Measurements from ENCODE around the gene OTOF. TPM values are rescaled to one million over a fixed set of nuclear protein-coding genes. Genes with fewer than 3 reads are reported as not detected.
A peak's percentile ranks its signal among the peaks of the same experiment; 100 is the strongest.

OTOF gene
- total RNA-seq, 1 donor from 2014 or later: not detected

DNA sequence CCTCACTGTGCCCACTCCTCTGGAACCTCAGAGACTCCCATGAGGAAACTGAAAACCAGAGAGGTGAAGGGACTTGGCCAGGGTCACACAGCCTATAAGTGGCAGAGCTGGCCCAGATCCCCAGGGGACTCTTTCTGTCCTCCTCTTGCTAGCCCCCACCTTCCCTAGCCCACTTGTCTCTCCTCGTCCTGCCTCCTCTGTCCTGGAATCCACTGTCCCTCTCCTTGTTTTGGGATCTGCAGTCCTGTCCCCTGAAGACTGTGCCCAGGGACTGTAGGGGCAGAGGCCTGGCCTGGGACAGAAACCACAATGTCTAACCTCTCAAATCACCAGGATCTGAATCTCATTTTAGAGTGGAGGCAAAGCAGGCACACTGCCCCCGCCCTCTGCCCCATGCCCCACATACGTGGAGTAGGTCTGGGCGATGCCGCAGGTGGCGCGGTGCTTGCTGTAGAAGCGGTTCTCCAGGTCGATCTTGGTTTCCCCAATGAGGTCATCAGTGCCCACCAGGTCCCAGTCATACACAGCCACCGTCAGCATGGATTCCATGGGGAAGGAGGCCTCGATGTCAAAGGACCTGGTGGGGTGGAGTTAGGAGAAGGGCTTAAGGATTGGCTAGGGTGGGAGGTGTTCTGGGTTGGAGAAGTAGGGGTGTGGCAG is 12.5 kb downstream of the OTOF start:
- no peaks in the 10 kb centered on the region for H3K27me3 ChIP-seq (ENCODE audit: control insufficient read depth, insufficient read depth, low read length)
- no peak overlapping the region for H3K4me3 ChIP-seq (ENCODE audit: low read depth, low read length)
- H3K36me3 ChIP-seq (ENCODE audit: control insufficient read depth, insufficient read depth, low read length): no peaks in the 10 kb centered on the region
- TF ChIP-seq, protein P1, sequence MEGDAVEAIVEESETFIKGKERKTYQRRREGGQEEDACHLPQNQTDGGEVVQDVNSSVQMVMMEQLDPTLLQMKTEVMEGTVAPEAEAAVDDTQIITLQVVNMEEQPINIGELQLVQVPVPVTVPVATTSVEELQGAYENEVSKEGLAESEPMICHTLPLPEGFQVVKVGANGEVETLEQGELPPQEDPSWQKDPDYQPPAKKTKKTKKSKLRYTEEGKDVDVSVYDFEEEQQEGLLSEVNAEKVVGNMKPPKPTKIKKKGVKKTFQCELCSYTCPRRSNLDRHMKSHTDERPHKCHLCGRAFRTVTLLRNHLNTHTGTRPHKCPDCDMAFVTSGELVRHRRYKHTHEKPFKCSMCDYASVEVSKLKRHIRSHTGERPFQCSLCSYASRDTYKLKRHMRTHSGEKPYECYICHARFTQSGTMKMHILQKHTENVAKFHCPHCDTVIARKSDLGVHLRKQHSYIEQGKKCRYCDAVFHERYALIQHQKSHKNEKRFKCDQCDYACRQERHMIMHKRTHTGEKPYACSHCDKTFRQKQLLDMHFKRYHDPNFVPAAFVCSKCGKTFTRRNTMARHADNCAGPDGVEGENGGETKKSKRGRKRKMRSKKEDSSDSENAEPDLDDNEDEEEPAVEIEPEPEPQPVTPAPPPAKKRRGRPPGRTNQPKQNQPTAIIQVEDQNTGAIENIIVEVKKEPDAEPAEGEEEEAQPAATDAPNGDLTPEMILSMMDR (IDR thresholded peaks at IDR 0.05; ENCODE audit: insufficient read depth, low read length, poor library complexity, severe bottlenecking): no peak
- DNase-seq (ENCODE audit: low read depth): no peak

DNA sequence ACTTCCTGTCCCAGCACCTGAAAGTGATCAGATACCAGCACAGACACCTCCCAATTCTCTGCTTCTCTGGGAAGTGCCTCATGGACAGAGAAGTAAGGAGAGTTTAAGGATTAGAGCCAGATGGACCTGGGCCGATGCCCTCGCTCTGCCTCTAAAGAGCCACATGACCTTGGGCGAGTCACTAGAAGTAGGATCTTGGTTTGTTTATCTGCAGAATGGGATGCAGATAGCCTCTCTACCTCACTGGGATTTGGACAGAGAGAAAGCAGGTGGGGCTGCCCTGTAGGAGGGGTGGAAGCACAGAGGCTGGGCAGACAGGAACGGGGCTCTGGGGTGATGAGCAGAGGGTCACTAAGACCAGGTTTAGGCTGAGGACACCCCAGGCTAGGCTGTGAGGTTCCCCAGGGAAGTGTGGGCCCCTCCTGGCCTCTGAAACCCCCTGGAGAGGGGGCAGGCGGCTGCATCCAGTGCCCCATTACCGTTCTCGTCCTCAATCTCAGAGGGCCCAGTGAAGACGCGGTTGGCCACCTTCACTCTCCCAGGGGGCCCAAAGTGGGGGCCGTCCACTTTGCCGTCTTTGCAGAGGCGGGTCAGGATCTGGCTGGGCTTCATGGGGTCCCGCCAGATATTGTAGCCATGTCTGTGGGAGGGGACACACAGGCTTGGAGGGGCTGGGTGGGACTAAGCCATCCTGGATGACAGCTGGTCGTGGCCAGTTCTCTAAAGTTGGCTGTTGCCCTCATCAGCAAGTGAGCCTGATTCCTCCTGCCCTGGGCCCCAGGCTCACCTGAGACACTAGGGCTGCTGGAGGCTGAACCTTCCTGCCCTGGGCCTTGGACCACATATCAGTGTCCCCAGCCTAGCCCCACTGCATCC is 13.3 kb downstream of the OTOF start:
- no peak overlapping the region for H3K4me3 ChIP-seq (ENCODE audit: low read depth, low read length)
- no peaks in the 10 kb centered on the region for H3K36me3 ChIP-seq (ENCODE audit: control insufficient read depth, insufficient read depth, low read length)
- TF ChIP-seq, protein P1 (IDR thresholded peaks at IDR 0.05; ENCODE audit: insufficient read depth, low read length, poor library complexity, severe bottlenecking): no peak
- peaks cover 2% of the 10 kb centered on the region for H3K27me3 ChIP-seq (ENCODE audit: control insufficient read depth, insufficient read depth, low read length)
- no peak for DNase-seq (ENCODE audit: low read depth)

DNA sequence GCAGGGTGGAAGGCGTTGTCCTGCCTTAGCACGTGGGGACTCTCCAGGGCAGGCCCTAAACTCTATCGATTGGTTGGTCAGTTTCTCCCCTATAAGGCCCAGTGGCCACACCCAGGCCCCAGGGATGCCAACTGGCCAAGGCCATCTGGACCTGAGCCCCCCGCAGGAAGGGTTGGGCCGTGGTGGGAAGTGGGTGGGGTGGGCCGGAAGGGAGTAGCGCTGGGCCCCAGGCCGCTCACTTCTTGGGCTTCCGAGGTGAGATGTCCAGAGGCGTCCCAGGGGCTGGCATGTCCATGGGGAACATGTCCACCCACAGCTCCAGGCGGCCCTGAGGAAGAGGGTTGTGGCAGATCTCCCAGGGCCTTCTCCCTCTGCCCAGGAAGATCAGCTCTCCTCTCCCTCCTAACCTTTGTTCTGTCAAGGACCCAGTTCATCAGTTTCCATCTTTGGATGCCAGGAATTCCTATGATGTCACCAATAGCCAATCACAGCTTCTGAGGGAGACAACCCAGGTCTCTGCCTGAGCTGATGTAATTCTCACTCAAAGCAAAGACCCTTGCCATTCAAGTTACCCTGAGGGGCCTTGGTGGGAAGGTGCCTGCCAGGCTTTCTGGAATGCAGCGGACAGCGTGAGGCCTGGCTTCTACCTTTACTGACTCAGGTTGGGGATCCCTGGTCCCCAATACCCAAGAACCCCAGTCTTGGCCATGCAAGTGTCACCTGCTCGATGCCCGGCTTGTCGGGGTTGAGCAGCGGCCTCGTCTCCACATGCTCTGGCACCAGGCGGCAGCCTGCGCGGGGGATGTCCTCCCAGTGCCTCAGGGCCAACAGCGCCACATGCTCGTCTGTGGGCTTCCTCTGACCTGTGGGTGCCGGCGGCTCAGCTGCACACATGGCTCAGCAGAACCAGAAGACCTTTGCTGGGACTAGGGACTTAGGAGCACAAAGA is 14.4 kb downstream of the OTOF start:
- Histone ChIP-seq H3K36me3 (ENCODE audit: control insufficient read depth, insufficient read depth, low read length) (no peaks in the 10 kb centered on the region), H3K27me3 (ENCODE audit: control insufficient read depth, insufficient read depth, low read length) (peaks cover 2% of the 10 kb centered on the region), H3K4me3 (ENCODE audit: low read depth, low read length) (no peak overlapping the region)
- no peak for DNase-seq (ENCODE audit: low read depth)
- TF ChIP-seq, protein P1 (IDR thresholded peaks at IDR 0.05; ENCODE audit: insufficient read depth, low read length, poor library complexity, severe bottlenecking): no peak

DNA sequence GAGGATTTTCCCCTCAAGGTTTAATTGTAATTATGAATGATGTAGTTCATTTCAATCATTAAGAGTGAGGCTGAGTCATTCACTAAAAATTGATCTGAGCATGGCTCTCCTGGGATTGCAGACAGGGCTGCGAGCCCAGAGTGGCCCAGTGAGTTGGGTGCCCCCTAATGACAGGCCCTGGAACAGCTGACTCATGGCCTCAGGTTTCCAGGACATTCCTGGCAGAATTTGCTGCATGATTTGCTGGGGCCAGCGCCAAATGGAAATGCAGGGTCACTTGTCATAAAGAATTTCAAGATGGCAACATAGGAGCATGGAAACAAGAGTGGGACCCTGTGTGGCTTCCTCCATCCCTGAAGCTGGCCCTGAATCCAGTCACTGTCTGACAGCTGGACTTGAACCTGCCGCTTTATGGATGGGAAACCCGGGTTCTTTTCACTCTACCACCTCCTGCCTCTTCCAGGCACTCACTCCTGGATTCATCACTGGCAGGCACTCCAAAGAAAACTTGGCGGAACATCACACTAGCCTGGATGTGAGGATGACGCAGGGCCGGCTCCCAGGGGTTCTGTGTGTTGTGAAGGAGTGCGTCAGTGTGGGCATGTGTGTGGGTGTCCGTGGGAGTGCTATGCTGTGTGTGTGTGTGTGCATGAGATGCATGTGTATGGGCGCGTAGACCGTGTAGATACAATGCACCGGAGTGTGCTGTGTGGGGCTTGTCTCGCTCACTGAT is 15.2 kb downstream of the OTOF start:
- Histone ChIP-seq H3K27me3 (ENCODE audit: control insufficient read depth, insufficient read depth, low read length) (peaks cover 4% of the 10 kb centered on the region), H3K4me3 (ENCODE audit: low read depth, low read length) (no peak overlapping the region)

DNA sequence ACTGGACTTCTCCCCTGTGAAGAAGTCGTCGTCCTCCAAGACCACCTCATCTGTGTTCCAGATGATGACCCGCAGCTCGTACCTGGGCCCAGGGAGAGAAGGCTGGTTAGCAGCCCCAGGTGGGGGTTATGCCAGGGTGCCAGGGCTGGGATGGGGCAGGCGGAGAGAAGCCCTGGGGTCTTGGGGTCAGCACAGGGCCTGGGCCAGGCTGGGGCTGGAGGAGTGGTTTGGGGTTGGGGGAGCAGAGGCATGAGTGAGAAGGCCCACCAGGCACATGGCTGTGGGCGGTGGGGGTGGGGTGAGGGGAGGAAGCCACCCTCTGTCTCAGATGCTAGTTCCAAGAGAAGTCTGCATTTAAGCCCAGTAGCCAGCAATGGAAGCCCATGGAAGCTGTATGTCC is 15.8 kb downstream of the OTOF start:
- Histone ChIP-seq H3K27me3 (ENCODE audit: control insufficient read depth, insufficient read depth, low read length) (peaks cover 4% of the 10 kb centered on the region), H3K4me3 (ENCODE audit: low read depth, low read length) (no peak overlapping the region), H3K36me3 (ENCODE audit: control insufficient read depth, insufficient read depth, low read length) (no peaks in the 10 kb centered on the region)
- TF ChIP-seq, protein P1 (IDR thresholded peaks at IDR 0.05; ENCODE audit: insufficient read depth, low read length, poor library complexity, severe bottlenecking): no peak
- DNase-seq (ENCODE audit: low read depth): no peak

More for the DNA sequence above, 15.2 kb downstream of the OTOF start:
- TF ChIP-seq, protein P1 (IDR thresholded peaks at IDR 0.05; ENCODE audit: insufficient read depth, low read length, poor library complexity, severe bottlenecking): peak; percentile 85
- DNase-seq (ENCODE audit: low read depth): peak; percentile 26
- no peaks in the 10 kb centered on the region for H3K36me3 ChIP-seq (ENCODE audit: control insufficient read depth, insufficient read depth, low read length)

All from kidney epithelial cell (primary cell).